Calu3 (cell line): ENCODE results near the gene RRP1B. TPM values are rescaled to one million over a fixed set of nuclear protein-coding genes. Genes with fewer than 3 reads are reported as not detected.

ENCODE experiments used
- BruUV-seq: library from RNA; stranded (reverse); fragments of 400-500 nt; replicated peaks from 2 replicates; lab custom pipeline; 2021; lab: Mats Ljungman, UMichigan
- CTCF ChIA-PET: fragments of 300-600 bp; sonication (Branson Sonifier 250); formaldehyde crosslinking; loops from one replicate; lab custom pipeline; 2022; ENCODE audit warnings: antibody characterized with exemption; lab: Charles Lee
- DNase-seq: peaks from one replicate; pipeline ENCODE4 v3.0.0; 2022
- H3K27ac Mint-ChIP-seq: one replicate; pipeline ENCODE4 v1.8.0; 2022; ENCODE audit warnings: mixed read lengths; ENCODE audit not compliant: unreplicated experiment
- H3K27me3 Mint-ChIP-seq: one replicate; pipeline ENCODE4 v1.8.0; 2022; ENCODE audit warnings: mixed read lengths; ENCODE audit not compliant: unreplicated experiment
- H3K36me3 Mint-ChIP-seq: one replicate; pipeline ENCODE4 v1.8.0; 2022; ENCODE audit warnings: mild to moderate bottlenecking, moderate library complexity, mixed read lengths; ENCODE audit not compliant: insufficient read depth, unreplicated experiment
- H3K4me1 Mint-ChIP-seq: one replicate; pipeline ENCODE4 v1.8.0; 2022; ENCODE audit warnings: mild to moderate bottlenecking, low read depth, mixed read lengths; ENCODE audit not compliant: unreplicated experiment
- H3K4me3 Mint-ChIP-seq: one replicate; pipeline ENCODE4 v1.8.0; 2022; ENCODE audit warnings: mild to moderate bottlenecking, low read depth, moderate library complexity, mixed read lengths; ENCODE audit not compliant: unreplicated experiment
- H3K9me3 Mint-ChIP-seq: one replicate; pipeline ENCODE4 v1.8.0; 2022; ENCODE audit warnings: low read depth, mixed read lengths; ENCODE audit not compliant: unreplicated experiment
- intact Hi-C: fragments of 100-400 bp; cut with micrococcal nuclease; formaldehyde crosslinking; loops from one replicate; pipeline ENCODE4 v1.10.0; 2022; ENCODE audit not compliant: unreplicated experiment
- total RNA-seq: library from RNA; stranded (reverse); gene quantifications from 2 replicates; pipeline ENCODE4 v1.2.3, GENCODE V29; 2022
- TF ChIP-seq, protein P1 (sequence below): fragments of 200-600 bp; IDR thresholded peaks from one replicate; pipeline ENCODE4 v1.8.0; 2022; ENCODE audit warnings: antibody characterized with exemption; ENCODE audit not compliant: unreplicated experiment

Gene RRP1B
- total RNA-seq, 1 experiment from 2014 or later = 26.0 TPM

DNA sequence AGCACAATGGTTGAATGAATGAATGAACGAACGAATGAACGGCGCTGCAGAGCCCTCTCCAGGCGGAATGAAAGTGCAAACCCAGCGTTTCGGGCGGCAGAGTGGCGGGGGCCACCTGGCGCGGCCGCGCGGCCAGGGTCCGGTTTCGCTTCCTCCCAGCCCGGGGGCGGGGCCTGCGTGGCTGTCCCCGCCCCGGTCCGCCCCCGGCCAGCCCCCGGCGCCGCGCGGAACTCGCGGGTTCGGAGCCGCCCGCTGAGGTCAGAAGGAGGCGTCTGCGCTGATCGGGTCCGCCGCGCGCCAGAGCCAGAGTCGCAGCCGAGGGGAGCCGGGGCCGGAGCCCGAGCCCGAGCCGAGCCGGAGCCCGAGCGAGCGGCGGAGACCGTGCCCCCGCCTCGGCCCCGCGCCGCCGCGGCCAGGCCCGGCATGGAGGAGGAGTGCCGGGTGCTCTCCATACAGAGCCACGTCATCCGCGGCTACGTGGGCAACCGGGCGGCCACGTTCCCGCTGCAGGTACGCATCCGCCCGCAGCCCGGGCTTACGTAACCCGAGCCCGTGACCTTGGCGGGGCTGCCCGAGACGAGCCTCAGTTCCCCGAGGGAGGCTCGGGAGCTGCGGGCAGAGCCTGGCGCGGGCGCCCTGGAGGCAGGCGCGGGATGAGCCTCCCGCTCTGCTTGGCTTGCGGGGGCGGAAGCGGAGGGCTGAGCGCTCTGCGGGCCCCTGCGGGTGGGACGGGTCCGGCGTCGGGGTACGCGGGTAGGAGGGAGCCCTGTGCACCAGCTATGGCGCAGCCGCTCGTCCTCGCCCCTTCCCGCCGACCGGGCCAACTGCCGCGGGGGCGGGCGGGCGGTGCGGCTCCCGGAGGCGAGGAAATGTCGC, 59.8 kb downstream of the RRP1B start, which contains the start of gene PDXK:
TSS of gene PDXK (plus strand) at position 258 of the 876 bp plus-strand sequence. CDS start at position 424, 166 bp downstream.
- CTCF ChIA-PET = no interaction called here
- DNase-seq = peak; percentile 86
- no TSS peak for BruUV-seq
- H3K9me3 Mint-ChIP-seq = no peaks in the 10 kb centered on the region
- TF ChIP-seq, protein P1, sequence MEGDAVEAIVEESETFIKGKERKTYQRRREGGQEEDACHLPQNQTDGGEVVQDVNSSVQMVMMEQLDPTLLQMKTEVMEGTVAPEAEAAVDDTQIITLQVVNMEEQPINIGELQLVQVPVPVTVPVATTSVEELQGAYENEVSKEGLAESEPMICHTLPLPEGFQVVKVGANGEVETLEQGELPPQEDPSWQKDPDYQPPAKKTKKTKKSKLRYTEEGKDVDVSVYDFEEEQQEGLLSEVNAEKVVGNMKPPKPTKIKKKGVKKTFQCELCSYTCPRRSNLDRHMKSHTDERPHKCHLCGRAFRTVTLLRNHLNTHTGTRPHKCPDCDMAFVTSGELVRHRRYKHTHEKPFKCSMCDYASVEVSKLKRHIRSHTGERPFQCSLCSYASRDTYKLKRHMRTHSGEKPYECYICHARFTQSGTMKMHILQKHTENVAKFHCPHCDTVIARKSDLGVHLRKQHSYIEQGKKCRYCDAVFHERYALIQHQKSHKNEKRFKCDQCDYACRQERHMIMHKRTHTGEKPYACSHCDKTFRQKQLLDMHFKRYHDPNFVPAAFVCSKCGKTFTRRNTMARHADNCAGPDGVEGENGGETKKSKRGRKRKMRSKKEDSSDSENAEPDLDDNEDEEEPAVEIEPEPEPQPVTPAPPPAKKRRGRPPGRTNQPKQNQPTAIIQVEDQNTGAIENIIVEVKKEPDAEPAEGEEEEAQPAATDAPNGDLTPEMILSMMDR = no peak
- no peak within 1 kb of the TSS for H3K27ac Mint-ChIP-seq
- intact Hi-C loops = no loop called here
- peaks cover 53% of the 10 kb centered on the region for H3K36me3 Mint-ChIP-seq
- H3K4me1 Mint-ChIP-seq = peaks cover 19% of the 10 kb centered on the region
- H3K4me3 Mint-ChIP-seq = peak within 1 kb of the TSS; percentile 92
- H3K27me3 Mint-ChIP-seq = no peaks in the 10 kb centered on the region

DNA sequence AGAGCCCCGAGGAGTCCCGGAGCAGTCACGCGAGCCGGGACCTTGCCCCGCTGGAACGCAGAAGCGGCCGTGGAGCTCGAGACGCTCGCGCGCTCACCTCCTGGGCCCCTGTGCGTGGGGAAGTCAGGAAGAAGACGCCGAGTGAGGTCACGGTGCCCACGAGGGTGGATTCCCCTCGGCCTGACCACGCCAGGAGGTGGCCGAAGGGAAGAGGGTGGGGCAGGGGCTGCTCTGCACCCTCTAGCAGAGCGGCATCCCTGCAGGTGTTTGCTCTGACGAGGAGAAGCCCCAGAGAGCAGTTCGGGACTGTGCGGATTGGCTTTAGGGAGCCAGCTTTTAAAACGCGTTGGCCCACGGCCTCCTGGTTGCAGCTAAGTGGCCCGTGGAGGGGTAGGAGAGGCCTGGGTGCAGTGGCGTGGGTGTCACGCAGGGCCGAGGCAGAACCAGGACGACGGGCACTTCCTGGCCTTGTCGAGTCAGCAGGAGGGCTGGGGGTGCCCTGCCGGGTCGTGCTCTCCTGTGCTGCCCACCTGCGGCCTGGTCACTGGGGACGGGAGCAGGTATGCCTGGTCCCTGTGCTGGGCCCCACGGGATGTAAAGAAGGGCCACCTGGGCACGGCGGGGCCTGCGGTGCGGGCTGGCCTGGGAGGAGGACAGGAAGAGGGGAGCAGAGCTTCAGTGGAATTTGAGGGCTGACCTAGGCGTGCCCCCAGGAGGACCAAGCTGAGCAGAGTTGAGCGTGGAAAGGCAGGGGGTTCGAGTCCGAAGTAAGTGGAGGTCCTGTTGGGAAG, 60.6 kb downstream of the RRP1B start:
- CTCF ChIA-PET = no interaction called here
- intact Hi-C loops = loop anchor here (2.0 kb wide), 1 partner anchor 59 kb away; no protein-coding TSS in a partner anchor
- TF ChIP-seq, protein P1 = no peak
- Mint-ChIP-seq H3K27ac (no peak overlapping the region), H3K27me3 (no peaks in the 10 kb centered on the region), H3K36me3 (peaks cover 61% of the 10 kb centered on the region), H3K9me3 (no peaks in the 10 kb centered on the region), H3K4me1 (peaks cover 19% of the 10 kb centered on the region), H3K4me3 (peak overlapping the region; percentile 92)
- no TSS peak for BruUV-seq
- DNase-seq = no peak

DNA sequence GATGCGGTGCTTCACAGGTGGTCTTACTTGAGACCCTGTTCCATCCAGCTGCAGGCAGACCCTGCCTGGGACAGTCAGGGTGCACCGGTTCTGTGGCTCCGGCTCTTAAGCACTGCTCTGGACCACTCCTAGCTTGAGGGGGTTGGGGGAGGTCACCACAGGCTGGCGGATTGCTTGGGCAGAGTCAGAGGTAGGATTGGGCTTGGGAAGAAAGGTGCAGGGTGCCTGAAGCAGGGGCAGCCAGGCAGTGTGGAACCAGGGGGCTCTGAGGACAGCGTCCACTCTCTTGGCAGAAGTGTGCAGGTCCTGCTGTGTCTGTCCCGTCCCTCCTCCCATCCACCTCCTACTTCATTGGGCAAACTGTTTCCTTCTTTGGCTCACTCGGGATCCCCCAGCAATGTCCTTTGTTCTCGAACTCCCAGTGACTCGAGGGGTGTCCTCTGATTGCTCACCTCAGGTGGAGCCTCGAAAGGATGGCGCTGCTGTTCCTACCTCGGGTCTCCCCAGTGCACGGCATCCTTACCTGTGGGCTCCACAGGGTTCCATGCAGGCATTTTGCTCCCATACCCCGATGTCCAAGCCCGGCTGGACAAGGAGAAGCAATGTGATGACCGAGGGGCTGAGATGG, 61.3 kb downstream of the RRP1B start:
- Mint-ChIP-seq H3K27ac (peak overlapping the region; percentile 54), H3K36me3 (peaks cover 66% of the 10 kb centered on the region), H3K4me1 (peaks cover 22% of the 10 kb centered on the region), H3K27me3 (no peaks in the 10 kb centered on the region), H3K4me3 (peak overlapping the region; percentile 92), H3K9me3 (no peaks in the 10 kb centered on the region)
- no peak for DNase-seq
- no TSS peak for BruUV-seq
- TF ChIP-seq, protein P1 = no peak
- intact Hi-C loops = loop anchor here (2.0 kb wide), 1 partner anchor 60 kb away; no protein-coding TSS in a partner anchor
- CTCF ChIA-PET = no interaction called here

DNA sequence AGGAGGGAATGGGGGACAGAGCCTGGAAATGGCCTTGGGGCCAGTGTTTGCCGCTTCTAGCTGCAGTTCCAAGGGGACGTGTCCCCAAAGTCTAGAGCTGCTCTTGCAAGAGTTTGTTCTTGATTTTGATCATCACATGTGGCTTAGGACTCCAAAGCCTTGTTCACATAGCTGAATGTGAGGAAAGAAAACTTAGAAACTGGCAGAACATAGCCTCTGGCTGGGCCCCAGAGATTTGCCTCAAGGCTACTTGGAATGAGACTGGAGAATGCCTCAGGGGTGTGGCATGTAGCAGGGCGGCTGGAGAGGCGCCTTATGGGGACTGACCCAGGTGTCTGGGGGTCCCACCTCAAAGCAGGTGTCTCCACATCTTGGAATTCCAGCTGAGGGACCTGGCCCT, 61.8 kb downstream of the RRP1B start:
- TF ChIP-seq, protein P1 = no peak
- Mint-ChIP-seq H3K4me1 (peaks cover 28% of the 10 kb centered on the region), H3K4me3 (peak overlapping the region; percentile 92), H3K9me3 (no peaks in the 10 kb centered on the region), H3K27me3 (no peaks in the 10 kb centered on the region), H3K36me3 (peaks cover 72% of the 10 kb centered on the region), H3K27ac (peak overlapping the region; percentile 54)
- BruUV-seq = no TSS peak
- DNase-seq = no peak
- intact Hi-C loops = loop anchor here (2.0 kb wide), 1 partner anchor 60 kb away; no protein-coding TSS in a partner anchor
- CTCF ChIA-PET = no interaction called here
